ENCODE results near the gene RNF44.
A peak's percentile ranks its signal among the peaks of the same experiment; 100 is the strongest.

Gene RNF44

DNA sequence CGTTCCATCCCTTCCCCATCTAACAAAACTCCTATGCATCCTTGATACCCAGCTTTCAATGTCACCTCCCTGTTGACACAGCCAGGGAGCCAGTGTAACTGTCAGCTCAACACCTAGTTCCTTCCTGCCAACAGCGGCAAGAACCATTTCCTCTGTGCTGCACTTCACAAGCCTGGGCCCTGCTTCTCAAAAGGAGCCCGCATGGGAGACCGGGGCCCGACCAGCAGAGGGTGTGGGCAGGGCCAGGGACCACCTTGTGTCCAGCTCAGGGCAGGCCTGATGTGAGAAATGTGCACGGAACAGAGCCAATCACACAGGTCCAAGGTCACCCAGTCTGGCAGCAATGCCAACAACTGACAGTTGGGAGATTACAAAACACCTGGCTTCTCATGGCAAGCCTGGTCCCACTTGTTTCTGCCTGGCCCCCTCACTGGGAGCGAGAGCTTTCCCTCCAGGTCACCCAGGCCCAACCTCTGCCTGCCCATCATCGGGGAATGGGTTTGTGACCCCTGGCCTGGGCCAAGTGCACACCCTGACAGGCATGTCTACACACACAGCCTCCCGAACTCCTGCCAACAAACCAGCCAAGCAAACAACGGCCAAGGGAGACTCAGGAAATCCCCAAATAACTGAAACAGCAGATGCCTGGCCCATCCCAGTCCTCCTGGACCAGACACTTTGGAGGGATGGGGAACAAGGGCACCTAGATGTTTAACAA, 3.1 kb downstream of the RNF44 start:
- Histone ChIP-seq H3K27me3 (ENCODE audit: insufficient read depth, low read length, poor library complexity) (no peaks in the 10 kb centered on the region), H3K36me3 (ENCODE audit: insufficient read depth, low read length) (peaks cover 55% of the 10 kb centered on the region), H4K20me1 (ENCODE audit: insufficient read depth, low read length) (peaks cover 55% of the 10 kb centered on the region), H3K4me1 (ENCODE audit: insufficient read depth, low read length) (peaks cover 54% of the 10 kb centered on the region), H3K79me2 (ENCODE audit: insufficient read depth, low read length) (peaks cover 59% of the 10 kb centered on the region), H3K27ac (ENCODE audit: low read length) (peak overlapping the region; percentile 87), H3K9me3 (ENCODE audit: insufficient read depth, low read length, severe bottlenecking) (no peaks in the 10 kb centered on the region), H3K9ac (ENCODE audit: low read depth, low read length) (peak overlapping the region; percentile 98), H2AFZ (ENCODE audit: low read depth, low read length) (no peak overlapping the region), H3K4me3 (ENCODE audit: low read depth in 1 of 2, low read length in 2 of 2) (peak overlapping the region in 1 of 2 experiments; percentile 62; a peak in 3 of 4 replicates), H3K4me2 (ENCODE audit: insufficient read depth, low read length) (peak overlapping the region; percentile 65)
- no peak for TF ChIP-seq EZH2 (IDR thresholded peaks at IDR 0.05; ENCODE audit: borderline replicate concordance, low read depth, low read length, severe bottlenecking)
- TF ChIP-seq, protein P1, sequence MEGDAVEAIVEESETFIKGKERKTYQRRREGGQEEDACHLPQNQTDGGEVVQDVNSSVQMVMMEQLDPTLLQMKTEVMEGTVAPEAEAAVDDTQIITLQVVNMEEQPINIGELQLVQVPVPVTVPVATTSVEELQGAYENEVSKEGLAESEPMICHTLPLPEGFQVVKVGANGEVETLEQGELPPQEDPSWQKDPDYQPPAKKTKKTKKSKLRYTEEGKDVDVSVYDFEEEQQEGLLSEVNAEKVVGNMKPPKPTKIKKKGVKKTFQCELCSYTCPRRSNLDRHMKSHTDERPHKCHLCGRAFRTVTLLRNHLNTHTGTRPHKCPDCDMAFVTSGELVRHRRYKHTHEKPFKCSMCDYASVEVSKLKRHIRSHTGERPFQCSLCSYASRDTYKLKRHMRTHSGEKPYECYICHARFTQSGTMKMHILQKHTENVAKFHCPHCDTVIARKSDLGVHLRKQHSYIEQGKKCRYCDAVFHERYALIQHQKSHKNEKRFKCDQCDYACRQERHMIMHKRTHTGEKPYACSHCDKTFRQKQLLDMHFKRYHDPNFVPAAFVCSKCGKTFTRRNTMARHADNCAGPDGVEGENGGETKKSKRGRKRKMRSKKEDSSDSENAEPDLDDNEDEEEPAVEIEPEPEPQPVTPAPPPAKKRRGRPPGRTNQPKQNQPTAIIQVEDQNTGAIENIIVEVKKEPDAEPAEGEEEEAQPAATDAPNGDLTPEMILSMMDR (IDR thresholded peaks at IDR 0.05; ENCODE audit: borderline replicate concordance, extremely low read depth, low read length, poor library complexity, severe bottlenecking): peak; percentile 29
- ATAC-seq (ENCODE audit: insufficient read depth, low read depth) (peak; percentile 42), DNase-seq (peak; percentile 78)

DNA sequence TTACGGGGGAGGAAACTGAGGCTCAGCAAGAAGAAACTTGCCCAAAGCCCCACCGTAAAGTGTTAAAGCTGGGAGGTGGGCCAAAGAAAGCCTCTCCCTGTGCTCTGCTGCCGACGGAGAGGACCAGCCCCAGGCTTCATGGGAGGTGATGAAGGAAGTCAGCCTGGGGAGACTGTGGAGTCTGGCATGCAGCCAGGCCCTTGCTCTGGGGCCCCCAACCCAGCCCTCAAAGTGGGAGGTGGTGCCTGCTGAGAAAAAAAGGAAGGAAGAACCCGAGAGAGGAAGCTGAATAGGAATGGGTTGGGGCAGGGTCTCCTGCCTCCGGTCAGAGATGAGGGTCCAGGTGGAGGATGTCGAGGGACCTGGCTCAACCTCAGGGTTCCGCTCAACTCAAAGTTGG, 3.8 kb downstream of the RNF44 start:
- Histone ChIP-seq H3K27ac (ENCODE audit: low read length) (peak overlapping the region; percentile 87), H3K9ac (ENCODE audit: low read depth, low read length) (peak overlapping the region; percentile 98), H3K9me3 (ENCODE audit: insufficient read depth, low read length, severe bottlenecking) (no peaks in the 10 kb centered on the region), H3K27me3 (ENCODE audit: insufficient read depth, low read length, poor library complexity) (no peaks in the 10 kb centered on the region), H3K4me2 (ENCODE audit: insufficient read depth, low read length) (peak overlapping the region; percentile 65), H3K36me3 (ENCODE audit: insufficient read depth, low read length) (peaks cover 62% of the 10 kb centered on the region), H3K79me2 (ENCODE audit: insufficient read depth, low read length) (peaks cover 59% of the 10 kb centered on the region), H2AFZ (ENCODE audit: low read depth, low read length) (no peak overlapping the region), H3K4me3 (ENCODE audit: low read depth in 1 of 2, low read length in 2 of 2) (peak overlapping the region in 1 of 2 experiments; percentile 62; a peak in 3 of 4 replicates), H4K20me1 (ENCODE audit: insufficient read depth, low read length) (peaks cover 59% of the 10 kb centered on the region), H3K4me1 (ENCODE audit: insufficient read depth, low read length) (peaks cover 47% of the 10 kb centered on the region)
- DNase-seq (peak; percentile 82), ATAC-seq (ENCODE audit: insufficient read depth, low read depth) (no peak)
- TF ChIP-seq, protein P1 (IDR thresholded peaks at IDR 0.05; ENCODE audit: borderline replicate concordance, extremely low read depth, low read length, poor library complexity, severe bottlenecking): no peak
- no peak for TF ChIP-seq EZH2 (IDR thresholded peaks at IDR 0.05; ENCODE audit: borderline replicate concordance, low read depth, low read length, severe bottlenecking)

DNA sequence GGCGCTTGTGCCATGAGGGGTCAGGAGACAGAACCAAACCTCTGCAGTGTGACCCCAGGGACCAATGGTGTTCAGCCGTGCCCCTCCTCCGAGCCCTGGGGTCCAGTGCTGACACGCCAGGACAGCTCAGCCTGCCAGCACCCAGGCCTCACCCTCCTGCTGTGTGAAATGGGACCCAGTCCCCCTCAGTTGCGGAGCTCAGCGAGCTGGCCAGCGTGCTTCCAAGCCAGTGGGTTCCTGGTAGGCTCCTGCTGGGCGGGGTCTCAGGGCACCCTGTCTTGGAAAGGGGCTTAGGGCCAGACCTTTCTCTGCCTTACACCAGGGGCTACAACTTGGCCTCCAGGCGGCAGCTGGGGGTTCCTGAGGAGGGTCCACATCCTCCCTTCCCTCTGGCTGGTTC, 4.4 kb downstream of the RNF44 start:
- no peaks in the 10 kb centered on the region for H3K27me3 ChIP-seq (ENCODE audit: insufficient read depth, low read length, poor library complexity)
- peaks cover 68% of the 10 kb centered on the region for H3K36me3 ChIP-seq (ENCODE audit: insufficient read depth, low read length)
- peak overlapping the region; percentile 65 for H3K4me2 ChIP-seq (ENCODE audit: insufficient read depth, low read length)
- H3K27ac ChIP-seq (ENCODE audit: low read length): peak overlapping the region; percentile 87
- peak overlapping the region; percentile 98 for H3K9ac ChIP-seq (ENCODE audit: low read depth, low read length)
- H4K20me1 ChIP-seq (ENCODE audit: insufficient read depth, low read length): peaks cover 62% of the 10 kb centered on the region
- DNase-seq: no peak
- peak overlapping the region in 1 of 2 experiments; percentile 62; a peak in 2 of 4 replicates for H3K4me3 ChIP-seq (ENCODE audit: low read depth in 1 of 2, low read length in 2 of 2)
- no peak overlapping the region for H2AFZ ChIP-seq (ENCODE audit: low read depth, low read length)
- peaks cover 43% of the 10 kb centered on the region for H3K4me1 ChIP-seq (ENCODE audit: insufficient read depth, low read length)
- no peaks in the 10 kb centered on the region for H3K9me3 ChIP-seq (ENCODE audit: insufficient read depth, low read length, severe bottlenecking)
- TF ChIP-seq, protein P1 (IDR thresholded peaks at IDR 0.05; ENCODE audit: borderline replicate concordance, extremely low read depth, low read length, poor library complexity, severe bottlenecking): no peak
- no peak for TF ChIP-seq EZH2 (IDR thresholded peaks at IDR 0.05; ENCODE audit: borderline replicate concordance, low read depth, low read length, severe bottlenecking)
- peaks cover 59% of the 10 kb centered on the region for H3K79me2 ChIP-seq (ENCODE audit: insufficient read depth, low read length)
- ATAC-seq (ENCODE audit: insufficient read depth, low read depth): no peak
